Stimulated activated CD4-positive, alpha-beta T cell treated with anti-CD3 and anti-CD28 coated beads, TNF-alpha, amount 100 ng/mL, for 4 hours (primary cell): ENCODE results near the gene SIDT2.
"Not testable (repeated sequence)": the region's sequence is repeated elsewhere in the genome, so short reads cannot be mapped to it uniquely, and the experiment has no call there.

Experiments used
- DNase-seq, 3 experiments: peaks; one replicate each; pipeline ENCODE4 v3.0.0-alpha.2; 2020; ENCODE audit warnings: low read depth in 3 of 3

Gene SIDT2

GRCh38 chr11:117172724-117173421 lies 5.7 kb upstream of the SIDT2 start:
- no peak for DNase-seq

DNA sequence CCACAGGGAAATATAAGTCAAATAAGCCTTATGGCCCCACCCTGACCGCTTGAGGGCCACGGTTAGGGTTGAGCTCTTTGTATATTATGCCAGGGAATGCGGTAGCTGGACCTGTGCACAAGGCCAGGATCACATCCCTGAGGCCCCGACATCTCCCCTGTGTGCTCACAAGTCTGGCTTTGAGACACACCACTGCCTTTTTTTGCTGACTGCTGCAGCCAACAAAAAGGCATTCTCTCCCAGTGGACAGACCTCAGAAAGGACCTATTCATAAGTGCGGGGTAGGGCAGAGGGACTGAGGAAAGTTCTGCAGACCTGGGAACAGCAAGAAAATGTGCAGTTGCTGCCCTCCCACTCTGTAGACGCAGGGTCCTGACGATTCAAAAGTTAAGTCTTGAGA lies 3.4 kb upstream of the SIDT2 start:
- no peak for DNase-seq

DNA sequence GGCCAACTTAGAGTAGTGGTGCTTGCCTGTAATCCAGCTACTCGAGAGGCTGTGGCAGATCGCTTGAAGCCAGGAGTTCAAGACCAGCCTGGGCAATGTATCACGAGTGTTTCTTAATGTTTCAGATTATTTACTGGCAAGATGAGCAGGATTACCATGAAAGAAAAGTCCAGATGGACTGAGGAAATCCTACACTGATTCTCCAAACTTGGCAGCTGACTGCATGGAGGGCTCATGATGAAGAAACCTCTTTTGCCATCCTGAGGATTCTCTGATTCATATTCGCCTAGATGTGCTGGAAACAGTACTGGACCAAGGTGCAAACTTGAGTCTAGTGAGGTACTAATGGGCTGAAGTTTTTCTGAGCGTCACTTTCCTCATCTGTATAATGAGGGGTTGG lies 2.8 kb upstream of the SIDT2 start:
- DNase-seq = no peak

- DNase-seq = no peak
Measured at GRCh38 chr11:117176186-117176585, 2.4 kb upstream of the SIDT2 start.

DNA sequence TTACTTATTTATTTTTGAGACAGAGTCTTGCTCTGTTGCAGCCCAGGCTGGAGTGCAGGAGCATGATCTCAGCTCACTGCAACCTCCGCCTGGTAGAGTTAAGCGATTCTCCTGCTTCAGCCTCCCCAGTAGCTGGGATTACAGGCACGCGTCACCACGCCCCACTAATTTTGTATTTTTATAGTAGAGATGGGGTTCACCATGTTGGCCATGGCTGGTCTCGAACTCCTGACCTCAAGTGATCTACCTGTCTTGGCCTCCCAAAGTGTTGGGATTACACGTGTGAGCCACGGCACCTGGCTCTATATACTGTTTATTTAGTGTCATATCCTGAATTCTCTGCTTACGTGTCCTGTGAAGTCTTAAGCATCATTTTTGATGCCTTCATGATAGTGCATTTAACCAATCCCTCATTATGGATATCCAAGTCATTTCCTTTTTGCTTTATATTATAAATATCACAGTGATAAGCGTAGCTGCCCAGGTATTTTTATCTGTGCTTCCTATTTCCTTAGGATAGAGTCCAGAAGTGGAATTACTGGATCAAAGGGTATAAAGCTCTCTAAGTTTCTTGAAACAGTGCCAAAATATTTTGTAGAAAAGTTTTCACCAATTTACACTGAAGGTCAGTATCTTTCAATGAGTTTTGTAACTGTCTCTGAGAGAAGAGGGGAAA lies 871 bp upstream of the SIDT2 start:
- DNase-seq = no peak

DNA sequence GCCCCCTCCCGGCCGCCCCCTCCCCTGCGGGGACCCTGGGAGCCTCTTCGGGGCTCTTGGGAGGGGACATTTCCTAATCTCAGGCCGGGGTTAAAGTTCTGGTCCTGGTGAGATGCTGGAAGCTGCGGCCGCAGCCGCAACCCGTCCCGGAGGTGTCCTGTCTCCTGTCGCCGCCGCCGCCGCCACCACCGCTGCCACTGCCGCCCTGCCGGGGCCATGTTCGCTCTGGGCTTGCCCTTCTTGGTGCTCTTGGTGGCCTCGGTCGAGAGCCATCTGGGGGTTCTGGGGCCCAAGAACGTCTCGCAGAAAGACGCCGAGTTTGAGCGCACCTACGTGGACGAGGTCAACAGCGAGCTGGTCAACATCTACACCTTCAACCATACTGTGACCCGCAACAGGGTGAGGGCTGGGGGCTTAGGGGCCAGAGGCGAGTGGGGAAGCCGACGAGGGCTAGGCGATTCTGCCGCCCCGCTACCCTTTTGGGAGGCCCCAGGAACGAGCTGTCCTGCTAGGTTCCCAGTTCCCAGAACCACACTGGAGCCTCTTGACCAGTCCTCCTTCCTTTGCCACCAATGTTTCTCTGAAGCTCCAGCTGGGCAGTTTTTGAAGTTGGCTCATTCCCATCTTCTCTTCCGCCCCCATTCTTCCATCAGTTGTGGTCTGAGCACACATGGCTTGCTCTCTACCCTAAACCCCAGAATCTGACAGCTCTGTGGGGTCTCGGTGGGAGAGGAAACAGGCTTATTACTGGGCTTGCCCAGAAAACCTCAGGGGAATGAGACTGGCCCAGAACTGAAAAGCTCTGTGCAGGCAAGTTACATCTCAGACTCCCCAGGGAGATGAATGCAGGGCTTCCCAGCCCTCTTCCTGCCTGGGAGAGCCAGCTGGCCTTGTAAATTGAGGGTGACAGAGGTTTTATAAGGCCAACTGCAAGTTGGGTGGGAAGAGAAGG lies 781 bp downstream of the SIDT2 start:
- DNase-seq = peak in 2 of 3 experiments; percentile 16 to 18

GRCh38 chr11:117180020-117180419 lies 1.5 kb downstream of the SIDT2 start:
- DNase-seq = no peak

DNA sequence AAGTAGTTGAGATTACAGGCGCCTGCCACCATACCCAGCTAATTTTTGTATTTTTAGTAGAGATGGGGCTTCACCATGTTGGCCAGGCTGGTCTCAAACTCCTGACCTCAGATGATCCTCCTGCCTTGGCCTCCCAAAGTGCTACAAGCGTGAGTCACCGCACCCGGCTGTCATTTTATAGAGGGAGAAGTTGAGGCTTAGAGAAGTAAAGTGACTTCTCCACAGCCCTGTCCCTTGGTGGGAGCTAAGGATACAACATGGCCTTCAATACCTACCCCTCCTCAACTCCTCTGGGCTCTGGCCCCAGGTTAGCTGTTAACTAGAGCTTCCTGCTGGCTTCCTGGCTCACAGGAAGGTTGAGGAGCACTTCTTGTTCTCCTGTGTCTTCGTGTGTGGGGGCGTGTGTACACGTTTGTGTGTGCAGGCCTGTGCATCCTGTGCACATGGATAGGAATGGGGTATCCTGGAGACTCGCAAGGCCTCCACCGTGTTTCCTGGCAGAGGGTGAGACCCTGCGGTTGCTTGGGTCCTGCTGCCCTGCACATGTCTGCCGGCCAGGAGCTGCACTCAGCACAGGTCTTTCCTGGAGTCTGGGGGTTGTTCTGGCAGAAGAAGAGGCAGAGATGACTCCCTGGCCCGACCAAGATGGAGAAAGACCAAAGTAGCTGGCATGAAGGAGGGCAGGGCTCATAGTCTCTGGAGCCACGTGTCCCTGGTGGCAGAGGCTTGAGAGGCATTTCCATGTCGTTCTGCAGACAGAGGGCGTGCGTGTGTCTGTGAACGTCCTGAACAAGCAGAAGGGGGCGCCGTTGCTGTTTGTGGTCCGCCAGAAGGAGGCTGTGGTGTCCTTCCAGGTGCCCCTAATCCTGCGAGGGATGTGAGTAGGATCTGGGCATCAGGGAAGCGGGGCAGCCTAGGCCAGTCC lies 2.4 kb downstream of the SIDT2 start:
- peak; percentile 5 to 19 (median 13) for DNase-seq

- DNase-seq = no peak
Measured at GRCh38 chr11:117181586-117182550, 3.3 kb downstream of the SIDT2 start.

GRCh38 chr11:117182551-117182935 lies 4.0 kb downstream of the SIDT2 start:
- DNase-seq = no peak

DNA sequence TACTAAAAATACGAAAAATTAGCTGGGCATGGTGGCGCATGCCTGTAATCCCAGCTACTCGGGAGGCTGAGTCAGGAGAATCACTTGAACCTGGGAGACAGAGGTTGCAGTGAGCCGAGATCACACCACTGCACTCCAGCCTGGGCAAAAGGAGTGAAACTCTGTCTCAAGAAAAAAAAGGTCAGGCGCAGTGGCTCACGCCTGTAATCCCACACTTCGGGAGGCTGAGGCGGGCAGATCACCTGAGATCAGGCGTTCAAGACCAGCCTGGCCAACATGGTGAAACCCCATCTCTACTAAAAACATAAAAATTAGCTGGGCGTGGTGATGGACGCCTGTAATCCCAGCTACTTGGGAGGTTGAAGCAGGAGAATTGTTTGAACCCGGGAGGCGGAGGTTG lies 4.6 kb downstream of the SIDT2 start:
- not testable (repeated sequence) for DNase-seq

- DNase-seq = no peak
Measured at GRCh38 chr11:117183724-117184349, 5.3 kb downstream of the SIDT2 start.

- no peak for DNase-seq
Measured at GRCh38 chr11:117185736-117186430, 7.3 kb downstream of the SIDT2 start.

DNA sequence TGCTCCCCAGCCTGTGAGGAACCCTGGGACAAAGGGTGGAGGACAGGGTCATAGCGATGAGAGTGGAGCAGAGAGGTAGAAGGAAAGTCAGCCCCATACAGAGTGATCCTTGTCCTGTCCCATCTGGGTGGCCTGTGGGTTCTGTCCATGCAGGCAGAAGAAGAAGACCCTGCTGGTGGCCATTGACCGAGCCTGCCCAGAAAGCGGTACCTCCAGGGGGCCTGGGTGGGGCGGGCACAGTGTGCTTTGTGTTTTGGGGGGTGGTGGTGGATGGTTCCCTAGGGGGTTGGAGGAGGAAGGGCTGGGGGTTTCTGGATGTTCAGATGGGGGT lies 7.9 kb downstream of the SIDT2 start:
- no peak for DNase-seq

GRCh38 chr11:117187007-117187406 lies 8.5 kb downstream of the SIDT2 start:
- DNase-seq = no peak

- DNase-seq = no peak
Measured at GRCh38 chr11:117187428-117187798, 8.9 kb downstream of the SIDT2 start.

DNA sequence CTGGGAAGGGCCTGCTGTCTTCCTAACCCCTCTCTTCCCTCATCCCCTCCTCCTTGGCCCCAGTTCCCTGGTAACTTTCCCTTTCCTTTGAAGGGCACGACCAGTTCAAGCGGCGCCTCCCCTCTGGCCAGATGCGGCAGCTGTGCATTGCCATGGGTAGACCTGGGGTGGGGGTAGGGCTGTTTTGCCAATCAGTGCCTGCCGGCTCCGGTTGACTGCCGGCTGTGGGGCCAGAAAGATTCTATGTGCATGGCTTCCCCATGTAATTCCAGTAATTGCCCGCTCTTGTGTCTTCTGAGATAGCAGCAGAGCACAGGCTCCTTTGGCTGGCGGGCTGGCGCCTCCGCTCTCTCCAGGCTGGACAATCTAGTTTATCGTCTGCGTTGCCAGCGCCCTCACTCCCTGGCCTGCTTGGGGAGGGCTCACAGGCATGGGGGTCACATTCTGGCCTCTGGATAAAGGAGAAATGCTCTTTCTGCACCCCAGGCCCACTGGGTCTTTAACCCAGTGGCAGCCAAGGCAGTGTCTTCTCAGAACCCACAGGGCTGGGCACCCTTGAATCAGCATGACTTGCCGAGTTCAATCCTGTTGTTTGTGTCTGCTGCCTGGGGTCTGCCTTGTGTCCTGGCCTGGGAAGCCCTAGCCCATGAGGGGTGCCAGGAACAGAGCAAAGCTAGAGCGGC lies 9.4 kb downstream of the SIDT2 start:
- no peak for DNase-seq

GRCh38 chr11:117188620-117189081 lies 10.1 kb downstream of the SIDT2 start:
- DNase-seq = no peak
